Measurements from ENCODE around the gene SYNE2.
A peak's percentile ranks its signal among the peaks of the same experiment; 100 is the strongest.

Gene SYNE2

GRCh38 chr14:63928744-63929174, 76.0 kb downstream of the SYNE2 start:
- Histone ChIP-seq H3K27me3 (ENCODE audit: control insufficient read depth, insufficient read depth, low read length) (no peaks in the 10 kb centered on the region), H3K27ac (peak overlapping the region; percentile 12), H3K4me3 (ENCODE audit: low read depth, low read length) (no peak overlapping the region), H3K36me3 (ENCODE audit: control insufficient read depth, insufficient read depth, low read length) (no peaks in the 10 kb centered on the region), H2AFZ (no peak overlapping the region), H3K4me2 (ENCODE audit: low read length) (no peak overlapping the region), H3K9me3 (ENCODE audit: control insufficient read depth, low read length) (no peaks in the 10 kb centered on the region), H3K79me2 (peaks cover 4% of the 10 kb centered on the region), H3K4me1 (no peaks in the 10 kb centered on the region), H3K9ac (no peak overlapping the region)
- TF ChIP-seq, protein P1, sequence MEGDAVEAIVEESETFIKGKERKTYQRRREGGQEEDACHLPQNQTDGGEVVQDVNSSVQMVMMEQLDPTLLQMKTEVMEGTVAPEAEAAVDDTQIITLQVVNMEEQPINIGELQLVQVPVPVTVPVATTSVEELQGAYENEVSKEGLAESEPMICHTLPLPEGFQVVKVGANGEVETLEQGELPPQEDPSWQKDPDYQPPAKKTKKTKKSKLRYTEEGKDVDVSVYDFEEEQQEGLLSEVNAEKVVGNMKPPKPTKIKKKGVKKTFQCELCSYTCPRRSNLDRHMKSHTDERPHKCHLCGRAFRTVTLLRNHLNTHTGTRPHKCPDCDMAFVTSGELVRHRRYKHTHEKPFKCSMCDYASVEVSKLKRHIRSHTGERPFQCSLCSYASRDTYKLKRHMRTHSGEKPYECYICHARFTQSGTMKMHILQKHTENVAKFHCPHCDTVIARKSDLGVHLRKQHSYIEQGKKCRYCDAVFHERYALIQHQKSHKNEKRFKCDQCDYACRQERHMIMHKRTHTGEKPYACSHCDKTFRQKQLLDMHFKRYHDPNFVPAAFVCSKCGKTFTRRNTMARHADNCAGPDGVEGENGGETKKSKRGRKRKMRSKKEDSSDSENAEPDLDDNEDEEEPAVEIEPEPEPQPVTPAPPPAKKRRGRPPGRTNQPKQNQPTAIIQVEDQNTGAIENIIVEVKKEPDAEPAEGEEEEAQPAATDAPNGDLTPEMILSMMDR (IDR thresholded peaks at IDR 0.05) = no peak

GRCh38 chr14:63933110-63933509, 80.3 kb downstream of the SYNE2 start:
- Histone ChIP-seq H3K9me3 (ENCODE audit: control insufficient read depth, low read length) (no peaks in the 10 kb centered on the region), H3K4me3 (ENCODE audit: low read depth, low read length) (no peak overlapping the region)

DNA sequence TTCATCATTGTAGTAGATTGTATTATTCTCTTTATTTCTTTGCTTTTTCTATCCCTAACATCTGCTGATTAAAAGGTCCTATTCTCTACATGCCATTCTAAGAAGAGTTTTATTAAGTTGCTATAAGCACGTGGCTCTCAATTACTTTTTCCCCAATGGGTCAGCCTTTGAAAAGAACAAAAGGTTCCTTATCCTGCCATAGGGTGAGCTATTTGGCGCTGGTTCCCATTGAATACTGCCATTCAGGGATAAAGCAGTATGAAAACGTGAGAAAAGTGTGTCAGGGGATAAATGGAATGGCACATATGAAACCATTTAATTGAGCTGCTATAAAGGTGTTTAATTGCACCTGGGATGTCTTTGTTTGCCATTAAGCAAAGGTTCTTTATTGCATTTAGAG, 80.9 kb downstream of the SYNE2 start:
- no peaks in the 10 kb centered on the region for H3K36me3 ChIP-seq (ENCODE audit: control insufficient read depth, insufficient read depth, low read length)
- H3K4me1 ChIP-seq = no peaks in the 10 kb centered on the region
- H3K27ac ChIP-seq = no peak overlapping the region
- H2AFZ ChIP-seq = no peak overlapping the region
- H3K9ac ChIP-seq = no peak overlapping the region
- no peaks in the 10 kb centered on the region for H3K27me3 ChIP-seq (ENCODE audit: control insufficient read depth, insufficient read depth, low read length)
- H3K79me2 ChIP-seq = no peaks in the 10 kb centered on the region
- H3K4me3 ChIP-seq (ENCODE audit: low read depth, low read length) = no peak overlapping the region
- TF ChIP-seq, protein P1 (IDR thresholded peaks at IDR 0.05) = no peak
- no peaks in the 10 kb centered on the region for H3K9me3 ChIP-seq (ENCODE audit: control insufficient read depth, low read length)
- H3K4me2 ChIP-seq (ENCODE audit: low read length) = no peak overlapping the region

More at GRCh38 chr14:63933110-63933509, 80.3 kb downstream of the SYNE2 start:
- Histone ChIP-seq H3K4me2 (ENCODE audit: low read length) (no peak overlapping the region), H3K79me2 (no peaks in the 10 kb centered on the region), H3K36me3 (ENCODE audit: control insufficient read depth, insufficient read depth, low read length) (no peaks in the 10 kb centered on the region), H3K9ac (no peak overlapping the region), H3K27me3 (ENCODE audit: control insufficient read depth, insufficient read depth, low read length) (no peaks in the 10 kb centered on the region), H3K4me1 (no peaks in the 10 kb centered on the region), H3K27ac (peak overlapping the region; percentile 12), H2AFZ (no peak overlapping the region)
- TF ChIP-seq, protein P1 (IDR thresholded peaks at IDR 0.05) = no peak

DNA sequence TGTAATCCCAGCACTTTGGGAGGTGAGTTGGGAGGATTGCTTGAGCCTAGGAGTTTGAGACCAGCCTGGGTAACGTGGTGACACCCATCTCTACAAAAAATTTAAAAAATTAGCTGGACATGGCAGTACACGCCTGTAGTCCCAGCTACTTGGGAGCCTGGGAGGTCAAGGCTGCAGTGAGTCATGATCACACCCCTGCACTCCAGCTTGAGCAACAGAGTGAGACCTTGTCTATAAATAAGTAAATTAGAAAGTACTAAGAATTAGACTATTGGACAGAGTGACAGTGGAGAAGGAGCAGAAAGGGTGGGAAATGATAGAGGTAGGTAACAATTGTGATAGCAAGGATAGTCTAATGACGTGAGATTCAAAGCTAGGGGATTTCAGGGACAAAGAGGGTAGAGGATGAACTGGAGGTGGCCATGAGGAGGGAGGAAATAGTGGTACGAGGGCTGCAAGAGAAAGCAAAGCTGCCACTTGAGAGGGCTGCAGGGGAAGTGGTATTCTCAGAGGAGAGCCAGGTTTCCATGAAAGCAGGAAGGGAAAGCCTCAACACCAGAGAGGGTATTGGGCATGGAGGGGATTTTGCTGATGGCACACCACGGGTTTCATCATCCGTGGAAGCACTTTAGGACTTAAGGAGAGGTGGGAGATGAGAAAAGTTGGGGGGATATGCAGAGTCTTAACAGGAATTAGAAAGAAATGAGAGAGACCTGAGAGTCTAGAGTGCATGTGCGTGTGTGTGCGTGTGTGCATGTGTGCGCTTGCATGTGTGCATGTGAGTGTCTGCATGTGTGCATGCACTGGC, 85.6 kb downstream of the SYNE2 start:
- no peaks in the 10 kb centered on the region for H3K27me3 ChIP-seq (ENCODE audit: control insufficient read depth, insufficient read depth, low read length)
- no peak overlapping the region for H3K4me3 ChIP-seq (ENCODE audit: low read depth, low read length)

More for the DNA sequence above, 85.6 kb downstream of the SYNE2 start:
- Histone ChIP-seq H3K27ac (no peak overlapping the region), H3K9me3 (ENCODE audit: control insufficient read depth, low read length) (no peaks in the 10 kb centered on the region), H3K4me2 (ENCODE audit: low read length) (no peak overlapping the region), H3K36me3 (ENCODE audit: control insufficient read depth, insufficient read depth, low read length) (no peaks in the 10 kb centered on the region), H3K9ac (no peak overlapping the region), H2AFZ (no peak overlapping the region), H3K4me1 (no peaks in the 10 kb centered on the region), H3K79me2 (no peaks in the 10 kb centered on the region)
- TF ChIP-seq, protein P1 (IDR thresholded peaks at IDR 0.05) = no peak
